Spinal cord (tissue), 10 donors: Measurements from ENCODE around the gene CSNK1E. TPM values are rescaled to one million over a fixed set of nuclear protein-coding genes. Genes with fewer than 3 reads are reported as not detected.

ENCODE experiments used
- DNase-seq, 6 donors: peaks; one replicate each; pipeline versions ENCODE4 v3.0.0 to v3.0.0-alpha.2; 2013 to 2015; ENCODE audit warnings: low spot score in 6 of 6, low read depth in 4 of 6
- H3K27ac ChIP-seq: one replicate; pipeline ENCODE4 v1.5.1; 2013; ENCODE audit warnings: low read depth, low read length, control low read depth
- H3K27me3 ChIP-seq: one replicate; pipeline ENCODE4 v1.6.1; 2013; ENCODE audit warnings: low read length; ENCODE audit not compliant: control insufficient read depth, insufficient read depth
- H3K36me3 ChIP-seq: one replicate; pipeline ENCODE4 v1.6.1; 2013; ENCODE audit warnings: low read length; ENCODE audit not compliant: control insufficient read depth, insufficient read depth
- H3K4me1 ChIP-seq: one replicate; pipeline ENCODE4 v1.6.1; 2013; ENCODE audit warnings: low read length; ENCODE audit not compliant: control insufficient read depth, insufficient read depth
- H3K4me3 ChIP-seq: one replicate; pipeline ENCODE4 v1.5.1; 2013; ENCODE audit warnings: low read depth, low read length, control low read depth
- H3K9me3 ChIP-seq: one replicate; pipeline ENCODE4 v1.6.1; 2013; ENCODE audit warnings: low read length; ENCODE audit not compliant: control insufficient read depth, insufficient read depth
- WGBS: methylation state at CpG from one replicate; pipeline ENCODE4 v1.1.5; 2013; ENCODE audit warnings: missing lambda C conversion rate; ENCODE audit not compliant: insufficient coverage; 5-methylcytosine and 5-hydroxymethylcytosine counted together
- polyA plus RNA-seq, 2 donors: library from polyadenylated mRNA; unstranded; fragments of 120-200 nt; gene quantifications; one replicate each; pipeline ENCODE4 v1.2.1, GENCODE V29; 2013; ENCODE audit not compliant: insufficient read length in 2 of 2
- total RNA-seq, 2 donors: library from RNA; depleted of rRNA in 1 of 2; stranded (reverse); fragments of 120-200 nt in 1 of 2; fragments of >200 nt in 1 of 2; gene quantifications; one replicate each; pipeline versions ENCODE4 v1.2.3 to v1.2.4, GENCODE V29; 2013 to 2014
- donor health status: healthy.

CSNK1E gene
- total and polyA plus RNA-seq, 4 donors: 69.1 to 254 (median 170) TPM

- H3K36me3 ChIP-seq: peaks cover 8% of the 10 kb centered on the region
- H3K9me3 ChIP-seq: no peaks in the 10 kb centered on the region
- H3K4me3 ChIP-seq: no peak overlapping the region
- H3K27ac ChIP-seq: peak overlapping the region; percentile 82
- peaks cover 60% of the 10 kb centered on the region for H3K4me1 ChIP-seq
- no peaks in the 10 kb centered on the region for H3K27me3 ChIP-seq
- WGBS: 27% methylated on average over 6 of the region's 13 CpGs
- DNase-seq: peak in 1 of 6 donors; percentile 56
Observed at GRCh38 chr22:38270091-38270992, 46.9 kb downstream of the CSNK1E start.

GRCh38 chr22:38269466-38269865, 47.8 kb downstream of the CSNK1E start:
- no peaks in the 10 kb centered on the region for H3K9me3 ChIP-seq
- no peak overlapping the region for H3K27ac ChIP-seq
- no peaks in the 10 kb centered on the region for H3K27me3 ChIP-seq
- no peak for DNase-seq
- H3K36me3 ChIP-seq: peaks cover 8% of the 10 kb centered on the region
- H3K4me1 ChIP-seq: peaks cover 61% of the 10 kb centered on the region
- 79% methylated on average over 7 of the region's 7 CpGs for WGBS
- H3K4me3 ChIP-seq: no peak overlapping the region

- Histone ChIP-seq H3K27me3 (no peaks in the 10 kb centered on the region), H3K9me3 (no peaks in the 10 kb centered on the region), H3K4me1 (peaks cover 56% of the 10 kb centered on the region), H3K4me3 (no peak overlapping the region), H3K27ac (no peak overlapping the region), H3K36me3 (peaks cover 18% of the 10 kb centered on the region)
- DNase-seq: no peak
- WGBS: no CpG with 5 or more reads among the region's 4 CpGs
Observed at GRCh38 chr22:38267086-38267485, 50.1 kb downstream of the CSNK1E start.

GRCh38 chr22:38266120-38266519, 51.1 kb downstream of the CSNK1E start:
- H3K27ac ChIP-seq: no peak overlapping the region
- H3K4me1 ChIP-seq: peaks cover 56% of the 10 kb centered on the region
- WGBS: 75% methylated on average over 6 of the region's 8 CpGs
- no peak overlapping the region for H3K4me3 ChIP-seq
- no peaks in the 10 kb centered on the region for H3K27me3 ChIP-seq
- DNase-seq: no peak
- no peaks in the 10 kb centered on the region for H3K9me3 ChIP-seq
- H3K36me3 ChIP-seq: peaks cover 18% of the 10 kb centered on the region

- no peak for DNase-seq
- H3K9me3 ChIP-seq: no peaks in the 10 kb centered on the region
- H3K4me3 ChIP-seq: no peak overlapping the region
- peaks cover 15% of the 10 kb centered on the region for H3K36me3 ChIP-seq
- no peak overlapping the region for H3K27ac ChIP-seq
- H3K27me3 ChIP-seq: no peaks in the 10 kb centered on the region
- 97% methylated on average over 3 of the region's 6 CpGs for WGBS
- H3K4me1 ChIP-seq: peaks cover 56% of the 10 kb centered on the region
Observed at GRCh38 chr22:38264322-38264843, 52.9 kb downstream of the CSNK1E start.

GRCh38 chr22:38262051-38262795, 55.0 kb downstream of the CSNK1E start:
- H3K9me3 ChIP-seq: no peaks in the 10 kb centered on the region
- H3K4me3 ChIP-seq: no peak overlapping the region
- peak overlapping the region; percentile 22 for H3K27ac ChIP-seq
- H3K27me3 ChIP-seq: no peaks in the 10 kb centered on the region
- peaks cover 10% of the 10 kb centered on the region for H3K36me3 ChIP-seq
- DNase-seq: no peak
- WGBS: 72% methylated on average over 18 of the region's 20 CpGs
- peaks cover 59% of the 10 kb centered on the region for H3K4me1 ChIP-seq

- 27% methylated on average over 7 of the region's 15 CpGs for WGBS
- no peaks in the 10 kb centered on the region for H3K27me3 ChIP-seq
- no peaks in the 10 kb centered on the region for H3K9me3 ChIP-seq
- peak overlapping the region; percentile 84 for H3K27ac ChIP-seq
- H3K4me3 ChIP-seq: peak overlapping the region; percentile 12
- peak in 2 of 6 donors; percentile 43 to 64 for DNase-seq
- peaks cover 55% of the 10 kb centered on the region for H3K4me1 ChIP-seq
- H3K36me3 ChIP-seq: peaks cover 10% of the 10 kb centered on the region
Observed at GRCh38 chr22:38260761-38261681, 56.2 kb downstream of the CSNK1E start.

- peaks cover 10% of the 10 kb centered on the region for H3K36me3 ChIP-seq
- no peak overlapping the region for H3K4me3 ChIP-seq
- no peaks in the 10 kb centered on the region for H3K9me3 ChIP-seq
- 42% methylated on average over 6 of the region's 8 CpGs for WGBS
- peaks cover 49% of the 10 kb centered on the region for H3K4me1 ChIP-seq
- no peak overlapping the region for H3K27ac ChIP-seq
- H3K27me3 ChIP-seq: no peaks in the 10 kb centered on the region
- no peak for DNase-seq
Observed at GRCh38 chr22:38259370-38259769, 57.9 kb downstream of the CSNK1E start.

GRCh38 chr22:38258895-38259294, 58.3 kb downstream of the CSNK1E start:
- H3K27me3 ChIP-seq: no peaks in the 10 kb centered on the region
- no peaks in the 10 kb centered on the region for H3K9me3 ChIP-seq
- H3K36me3 ChIP-seq: peaks cover 5% of the 10 kb centered on the region
- 72% methylated on average over 5 of the region's 8 CpGs for WGBS
- no peak for DNase-seq
- H3K27ac ChIP-seq: peak overlapping the region; percentile 0
- no peak overlapping the region for H3K4me3 ChIP-seq
- peaks cover 48% of the 10 kb centered on the region for H3K4me1 ChIP-seq
